HG03064 (cell line): ENCODE results near the gene AFG3L2.
"Not testable (repeated sequence)": the region's sequence is repeated elsewhere in the genome, so short reads cannot be mapped to it uniquely, and the experiment has no call there.

Experiments
- ATAC-seq: cut with Tn5 transposase; IDR thresholded peaks from one replicate; pipeline ENCODE4 v1.9.1; 2021; ENCODE audit warnings: low read depth; ENCODE audit not compliant: unreplicated experiment

The AFG3L2 gene

GRCh38 chr18:12376754-12377555 is at the start of gene AFG3L2:
Gene AFG3L2 (minus strand): TSS chr18:12377227. CDS start chr18:12377082, 145 bp downstream.
- ATAC-seq = peak; percentile 89

- ATAC-seq = no peak
Observed at GRCh38 chr18:12424252-12424651, 47.2 kb upstream of the AFG3L2 start.

GRCh38 chr18:12423820-12424219 is 46.8 kb upstream of the AFG3L2 start:
- no peak for ATAC-seq

GRCh38 chr18:12423393-12423792 is 46.4 kb upstream of the AFG3L2 start:
- no peak for ATAC-seq

GRCh38 chr18:12422936-12423335 is 45.9 kb upstream of the AFG3L2 start:
- no peak for ATAC-seq

GRCh38 chr18:12421732-12422131 is 44.7 kb upstream of the AFG3L2 start:
- ATAC-seq = no peak

- no peak for ATAC-seq
Observed at GRCh38 chr18:12420821-12421421, 43.9 kb upstream of the AFG3L2 start.

- no peak for ATAC-seq
Observed at GRCh38 chr18:12417687-12418086, 40.7 kb upstream of the AFG3L2 start.

GRCh38 chr18:12416098-12416729 is 39.2 kb upstream of the AFG3L2 start:
- no peak for ATAC-seq

GRCh38 chr18:12411456-12411855 is 34.4 kb upstream of the AFG3L2 start:
- ATAC-seq = no peak

GRCh38 chr18:12410747-12411146 is 33.7 kb upstream of the AFG3L2 start:
- ATAC-seq = not testable (repeated sequence)

- no peak for ATAC-seq
Observed at GRCh38 chr18:12410081-12410481, 33.1 kb upstream of the AFG3L2 start.

GRCh38 chr18:12409469-12409868 is 32.4 kb upstream of the AFG3L2 start:
- no peak for ATAC-seq

GRCh38 chr18:12408247-12408869 is 31.3 kb upstream of the AFG3L2 start:
- ATAC-seq = peak; percentile 13

GRCh38 chr18:12406371-12407111 is 29.5 kb upstream of the AFG3L2 start:
- ATAC-seq = no peak

- ATAC-seq = no peak
Observed at GRCh38 chr18:12405066-12405465, 28.0 kb upstream of the AFG3L2 start.

GRCh38 chr18:12403601-12404506 is 26.8 kb upstream of the AFG3L2 start:
- ATAC-seq = no peak

- ATAC-seq = no peak
Observed at GRCh38 chr18:12401881-12402280, 24.9 kb upstream of the AFG3L2 start.

- ATAC-seq = no peak
Observed at GRCh38 chr18:12399231-12399630, 22.2 kb upstream of the AFG3L2 start.
